Right cardiac atrium (tissue), 5 donors: ENCODE measurements around the gene LHFPL2. TPM values are rescaled to one million over a fixed set of nuclear protein-coding genes. Genes with fewer than 3 reads are reported as not detected.

Experiments
- ATAC-seq, 2 donors: fragments of 200-7000 bp; cut with Tn5 transposase; one replicate each; pipeline versions ENCODE4 v1.8.0 to v1.9.1; 2020; ENCODE audit warnings: moderate library complexity in 2 of 2, mild to moderate bottlenecking in 1 of 2
- DNase-seq, 3 donors: peaks; one replicate each; pipeline ENCODE4 v3.0.0-alpha.2; 2020
- H3K27ac ChIP-seq: one replicate; pipeline ENCODE4 v1.5.1; 2013; ENCODE audit warnings: mild to moderate bottlenecking, low read length, control low read depth, moderate library complexity
- H3K27me3 ChIP-seq: one replicate; pipeline ENCODE4 v1.6.1; 2013; ENCODE audit not compliant: control insufficient read depth, insufficient read depth
- H3K4me1 ChIP-seq: one replicate; pipeline ENCODE4 v1.6.1; 2013; ENCODE audit warnings: low read length; ENCODE audit not compliant: control insufficient read depth, insufficient read depth
- H3K4me3 ChIP-seq: one replicate; pipeline ENCODE4 v1.5.1; 2013; ENCODE audit warnings: low read length, control low read depth
- H3K9me3 ChIP-seq: one replicate; pipeline ENCODE4 v1.6.1; 2013; ENCODE audit warnings: low read length; ENCODE audit not compliant: control insufficient read depth
- WGBS: extraction: QIAGEN DNeasy Blood & Tissue Kit; methylation state at CpG from one replicate; pipeline ENCODE4 v1.1.7; 2013; 5-methylcytosine and 5-hydroxymethylcytosine counted together
- intact Hi-C, 4 donors: fragments of 100-400 bp; cut with DNase I; formaldehyde crosslinking; loops; one replicate each; pipeline versions ENCODE4 v1.11.0 to v1.14.0; 2022 to 2023
- polyA plus RNA-seq: library from polyadenylated mRNA; stranded (reverse); fragments of 200-250 nt; gene quantifications from one replicate; pipeline ENCODE4 v1.2.3, GENCODE V29; 2013
- total RNA-seq, 4 donors: library from RNA; stranded (reverse); fragmentation: NEBNext Ultra II Directional; extraction: Animal tissue kit (Norgen Biotek cat#: 25700); gene quantifications; one replicate each; pipeline ENCODE4 v1.2.1, GENCODE V29; 2021
- donor health status: healthy with polysubstance abuse.
- donor health status: DM: no; HTN: yes; CAD: no.
- donor health status: DM: no; HTN: no; CAD: no.
- donor health status: DM: no; HTN: yes; CAD: no; lungs with severe emphysema.
- donor health status: DM: yes; HTN: yes; CAD: no.

LHFPL2 gene
- total and polyA plus RNA-seq, 5 donors = 5.6 to 21.4 (median 10.9) TPM

DNA sequence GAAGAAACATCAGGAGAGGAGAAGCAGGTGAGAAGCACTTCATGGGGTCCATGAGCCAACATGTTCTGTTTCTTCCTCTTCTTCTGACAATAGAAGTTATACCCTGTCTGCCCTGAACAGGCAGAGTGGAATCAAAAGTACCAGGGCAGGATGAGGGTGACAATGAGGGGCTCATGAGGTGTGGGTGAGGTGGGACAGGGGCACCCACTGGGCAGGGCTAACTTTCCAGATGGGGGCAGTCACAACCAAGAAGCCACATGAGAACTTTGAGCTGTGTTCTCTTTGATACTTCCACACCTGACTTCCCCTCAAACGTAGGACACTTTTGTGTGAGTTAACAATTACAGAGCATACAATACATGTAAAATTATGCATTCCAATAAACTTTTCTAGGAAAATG, 92.7 kb downstream of the LHFPL2 start:
- ATAC-seq (no peak), DNase-seq (no peak)
- Histone ChIP-seq H3K9me3 (no peaks in the 10 kb centered on the region), H3K4me3 (no peak overlapping the region), H3K27ac (no peak overlapping the region), H3K27me3 (no peaks in the 10 kb centered on the region), H3K4me1 (no peaks in the 10 kb centered on the region)
- 79% methylated on average over 1 of the region's 1 CpG for WGBS
- intact Hi-C loops = no loop called here

DNA sequence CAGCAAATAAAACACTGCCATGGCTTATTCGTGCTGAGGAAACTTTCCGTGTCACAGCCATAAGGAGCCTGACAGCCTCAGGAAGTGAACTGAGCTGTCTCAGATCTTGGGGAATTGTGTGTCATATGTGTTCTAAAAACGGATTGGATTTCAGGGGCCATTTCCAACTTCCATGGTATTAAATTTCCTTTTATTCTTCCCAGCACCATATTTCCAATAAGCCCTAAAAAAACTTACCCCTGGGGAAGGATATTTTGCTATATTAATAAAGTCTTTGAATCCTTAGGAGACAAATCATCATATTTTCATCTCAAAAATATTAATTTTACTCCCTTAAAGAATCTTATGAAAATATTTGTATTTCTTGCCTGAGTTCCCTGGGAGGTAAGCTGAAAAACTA, 93.9 kb downstream of the LHFPL2 start:
- intact Hi-C loops = no loop called here
- Histone ChIP-seq H3K4me1 (no peaks in the 10 kb centered on the region), H3K27me3 (no peaks in the 10 kb centered on the region), H3K4me3 (no peak overlapping the region), H3K27ac (no peak overlapping the region), H3K9me3 (no peaks in the 10 kb centered on the region)
- 52% methylated on average over 3 of the region's 3 CpGs for WGBS
- ATAC-seq (peak in 1 of 2 donors; percentile 59), DNase-seq (no peak)

DNA sequence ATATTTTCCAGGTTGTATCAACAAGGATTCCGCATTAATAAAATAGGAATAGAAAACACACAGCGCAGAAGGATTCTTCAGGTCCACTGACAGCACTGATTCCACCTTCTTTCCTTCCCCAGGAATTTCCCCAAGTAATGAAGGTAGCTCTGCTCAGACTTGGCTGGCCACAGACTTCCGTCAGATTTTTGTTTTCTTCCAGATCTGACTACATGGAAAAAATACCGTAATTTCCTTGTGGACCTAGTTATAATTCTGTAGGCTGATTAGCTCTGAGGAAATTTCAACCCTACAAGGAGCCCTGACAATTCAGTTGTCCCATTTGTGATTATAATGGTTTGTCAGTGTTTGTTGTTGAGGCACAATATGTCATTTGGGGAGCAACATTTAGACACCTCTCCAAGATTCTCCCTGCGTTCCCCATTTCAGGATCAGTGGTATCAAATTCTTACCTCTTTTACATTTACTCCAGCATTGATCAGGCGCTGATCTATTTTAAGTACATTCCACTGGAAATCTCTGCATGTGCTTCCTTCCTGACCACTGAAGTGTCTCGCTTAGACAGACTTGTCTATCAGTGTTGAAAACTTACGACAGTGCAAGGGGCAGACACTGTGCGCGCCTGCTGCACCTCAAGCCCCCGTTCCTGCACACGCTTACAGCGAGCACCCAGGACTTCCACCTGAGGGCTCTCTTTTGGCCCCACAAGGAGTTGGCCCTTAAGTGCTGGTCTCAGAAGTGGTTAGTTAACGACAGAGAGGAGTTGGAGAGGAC, 94.8 kb downstream of the LHFPL2 start:
- Histone ChIP-seq H3K9me3 (no peaks in the 10 kb centered on the region), H3K4me3 (no peak overlapping the region), H3K27ac (no peak overlapping the region), H3K4me1 (peaks cover 2% of the 10 kb centered on the region), H3K27me3 (no peaks in the 10 kb centered on the region)
- DNase-seq (no peak), ATAC-seq (peak in 1 of 2 donors; percentile 68)
- intact Hi-C loops = no loop called here
- WGBS = 62% methylated on average over 14 of the region's 14 CpGs

DNA sequence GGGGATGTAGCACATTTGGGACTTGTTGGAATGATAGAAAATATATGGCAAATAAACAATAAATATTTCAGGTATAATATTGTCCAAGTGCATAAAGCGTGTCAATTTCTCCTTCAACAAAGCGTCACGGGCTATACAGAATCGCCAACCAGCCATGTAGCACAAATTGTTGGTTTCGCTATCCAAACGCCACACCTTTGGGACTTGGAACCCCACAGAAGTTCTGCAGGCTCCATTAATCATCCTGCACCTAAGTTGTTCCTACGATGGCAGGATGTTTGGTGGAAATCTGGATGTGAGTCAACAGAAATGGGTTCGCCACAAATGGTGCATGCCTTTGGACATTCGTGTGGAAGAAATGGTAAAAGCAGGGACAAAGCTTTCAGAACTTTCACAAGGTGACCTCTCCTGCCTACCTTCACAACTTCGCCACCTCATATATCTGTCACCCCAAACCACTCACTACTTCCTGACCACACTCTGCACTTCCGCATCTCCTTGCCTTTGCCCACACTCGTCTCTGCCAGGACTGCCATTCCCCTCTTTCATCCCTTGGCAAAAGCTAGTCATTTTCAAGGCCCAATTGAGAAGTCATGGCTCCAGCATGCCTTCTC, 95.7 kb downstream of the LHFPL2 start:
- Histone ChIP-seq H3K9me3 (no peaks in the 10 kb centered on the region), H3K27me3 (no peaks in the 10 kb centered on the region), H3K4me1 (peaks cover 9% of the 10 kb centered on the region), H3K4me3 (no peak overlapping the region), H3K27ac (no peak overlapping the region)
- DNase-seq (no peak), ATAC-seq (no peak)
- 92% methylated on average over 12 of the region's 12 CpGs for WGBS
- intact Hi-C loops = no loop called here

DNA sequence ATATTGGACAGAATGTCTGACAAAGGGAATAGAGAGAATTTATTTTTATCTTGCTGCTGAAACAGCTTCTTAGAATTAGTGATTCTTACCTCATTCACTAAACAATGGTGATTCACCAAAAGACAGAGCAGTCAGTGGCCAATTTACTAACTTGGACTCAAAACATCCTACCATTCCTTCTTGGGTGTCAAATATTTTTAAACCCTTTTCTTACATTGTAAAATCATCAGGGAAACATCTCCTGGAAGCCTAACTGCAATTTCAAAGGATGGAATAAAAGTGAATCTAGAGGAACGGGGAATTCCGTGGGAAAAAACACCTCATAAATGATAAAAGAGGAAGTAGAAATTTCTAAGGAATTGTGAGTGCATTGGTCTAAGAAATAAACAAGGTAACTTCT, 97.7 kb downstream of the LHFPL2 start:
- intact Hi-C loops = no loop called here
- Histone ChIP-seq H3K27me3 (no peaks in the 10 kb centered on the region), H3K4me3 (no peak overlapping the region), H3K4me1 (peaks cover 15% of the 10 kb centered on the region), H3K9me3 (no peaks in the 10 kb centered on the region), H3K27ac (no peak overlapping the region)
- DNase-seq (no peak), ATAC-seq (no peak)
- 57% methylated on average over 2 of the region's 2 CpGs for WGBS

DNA sequence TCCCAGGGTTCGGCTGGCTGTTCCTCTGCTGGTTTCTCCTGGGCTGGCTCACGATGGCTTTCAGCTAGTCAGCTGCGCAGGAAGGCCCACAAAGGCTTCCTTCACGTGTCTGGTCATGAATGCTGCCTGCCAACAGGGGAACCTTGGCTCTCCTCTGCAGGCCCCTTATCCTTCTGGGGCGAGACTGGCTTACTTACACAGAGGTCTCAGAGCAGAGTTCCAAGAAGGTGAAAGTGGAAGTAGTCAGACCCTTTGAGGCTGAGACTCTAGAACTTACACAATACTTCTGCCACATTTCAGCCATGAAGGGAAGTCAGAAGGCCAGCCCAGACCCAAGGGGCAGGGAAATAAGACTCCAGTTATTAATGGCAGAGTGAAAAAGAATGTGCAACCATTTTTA, 99.5 kb downstream of the LHFPL2 start:
- intact Hi-C loops = loop anchor here in 2 of 4 donors (2.0 to 10.0 kb wide), 3 partner anchors 43 to 100 kb away; partner anchors contain the start of gene LHFPL2 (in 2 of the 2)
- 59% methylated on average over 5 of the region's 5 CpGs for WGBS
- Histone ChIP-seq H3K27me3 (no peaks in the 10 kb centered on the region), H3K4me3 (no peak overlapping the region), H3K27ac (peak overlapping the region; percentile 88), H3K9me3 (no peaks in the 10 kb centered on the region), H3K4me1 (peaks cover 17% of the 10 kb centered on the region)
- peak; percentile 29 to 59 for ATAC-seq
- DNase-seq = peak; percentile 60 to 68 (median 65)

DNA sequence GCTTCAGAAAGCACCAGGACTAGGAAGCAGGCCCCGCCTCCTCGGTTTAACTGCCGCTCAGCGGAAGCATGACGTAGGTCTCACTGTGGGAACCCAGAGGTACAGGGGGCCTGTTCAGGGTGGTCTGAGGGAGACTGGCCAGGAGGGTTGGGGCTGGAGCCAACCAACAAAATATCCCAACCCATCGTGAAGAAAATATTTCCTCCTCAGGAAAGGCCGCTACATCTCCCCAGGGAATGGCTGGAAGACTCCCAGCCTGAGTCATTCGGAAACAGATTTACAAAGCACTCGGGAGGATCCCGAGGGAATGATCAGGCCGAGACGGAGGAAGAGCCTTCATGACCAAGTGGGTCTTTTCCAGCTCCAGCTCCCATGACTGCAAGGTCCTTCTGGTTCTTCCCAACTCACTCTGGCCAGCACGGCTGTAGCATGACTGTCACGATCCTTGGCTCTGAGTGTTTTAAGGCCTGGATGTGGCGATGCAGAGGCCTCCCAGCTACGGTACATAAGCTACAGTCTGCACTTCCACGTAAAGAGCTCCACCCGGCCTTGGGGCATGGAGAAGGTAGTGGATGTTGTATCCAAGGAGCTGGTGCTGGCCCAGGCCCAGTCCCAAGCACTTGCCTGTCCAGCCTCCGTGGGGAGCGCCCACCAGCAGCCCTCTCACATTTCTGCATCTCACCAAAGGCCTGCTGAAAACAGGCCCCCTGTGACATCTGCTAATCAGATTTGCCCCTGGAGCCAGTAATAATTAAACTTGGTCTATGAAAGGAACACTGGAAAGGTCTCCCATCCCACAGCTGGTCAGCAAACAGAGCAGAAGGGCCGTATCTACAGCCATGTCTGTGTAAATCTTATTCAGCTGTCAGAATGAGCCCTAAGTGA, 100.6 kb downstream of the LHFPL2 start:
- Histone ChIP-seq H3K27me3 (no peaks in the 10 kb centered on the region), H3K27ac (peak overlapping the region; percentile 93), H3K9me3 (no peaks in the 10 kb centered on the region), H3K4me1 (peaks cover 17% of the 10 kb centered on the region), H3K4me3 (no peak overlapping the region)
- intact Hi-C loops = loop anchor here in 2 of 4 donors (2.0 to 10.0 kb wide), 3 partner anchors 44 to 101 kb away; partner anchors contain the start of gene LHFPL2 (in 2 of the 2)
- DNase-seq (peak; percentile 93 to 94 (median 94)), ATAC-seq (peak; percentile 92 to 94)
- WGBS = 39% methylated on average over 21 of the region's 21 CpGs

DNA sequence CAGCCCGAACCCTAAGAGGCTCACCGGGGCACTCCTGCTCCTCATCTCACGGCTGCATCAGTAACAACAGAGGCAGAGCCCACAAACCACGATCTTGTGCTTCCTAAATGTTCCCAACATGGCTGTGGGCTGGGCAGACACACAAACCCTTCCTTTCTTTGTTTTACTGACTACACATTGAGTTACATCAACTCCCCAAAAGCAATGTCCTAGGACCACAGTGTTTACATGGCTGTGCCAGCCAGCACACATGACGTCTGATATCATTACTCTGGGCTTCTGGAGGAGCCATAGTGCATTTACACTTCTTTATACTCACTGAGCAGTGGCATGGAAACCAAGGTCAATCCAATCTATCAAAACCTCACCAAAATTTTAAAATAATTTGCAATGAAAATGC, 101.4 kb downstream of the LHFPL2 start:
- no peak for DNase-seq
- H3K27me3 ChIP-seq = no peaks in the 10 kb centered on the region
- no peak overlapping the region for H3K4me3 ChIP-seq
- peak overlapping the region; percentile 58 for H3K27ac ChIP-seq
- H3K4me1 ChIP-seq = peaks cover 17% of the 10 kb centered on the region
- intact Hi-C loops = loop anchor here in 2 of 4 donors (5.0 to 10.0 kb wide), 2 partner anchors 45 to 98 kb away; partner anchors contain the start of gene LHFPL2 (in 1 of the 2)
- 64% methylated on average over 5 of the region's 5 CpGs for WGBS
- no peaks in the 10 kb centered on the region for H3K9me3 ChIP-seq
- peak in 1 of 2 donors; percentile 24 for ATAC-seq

DNA sequence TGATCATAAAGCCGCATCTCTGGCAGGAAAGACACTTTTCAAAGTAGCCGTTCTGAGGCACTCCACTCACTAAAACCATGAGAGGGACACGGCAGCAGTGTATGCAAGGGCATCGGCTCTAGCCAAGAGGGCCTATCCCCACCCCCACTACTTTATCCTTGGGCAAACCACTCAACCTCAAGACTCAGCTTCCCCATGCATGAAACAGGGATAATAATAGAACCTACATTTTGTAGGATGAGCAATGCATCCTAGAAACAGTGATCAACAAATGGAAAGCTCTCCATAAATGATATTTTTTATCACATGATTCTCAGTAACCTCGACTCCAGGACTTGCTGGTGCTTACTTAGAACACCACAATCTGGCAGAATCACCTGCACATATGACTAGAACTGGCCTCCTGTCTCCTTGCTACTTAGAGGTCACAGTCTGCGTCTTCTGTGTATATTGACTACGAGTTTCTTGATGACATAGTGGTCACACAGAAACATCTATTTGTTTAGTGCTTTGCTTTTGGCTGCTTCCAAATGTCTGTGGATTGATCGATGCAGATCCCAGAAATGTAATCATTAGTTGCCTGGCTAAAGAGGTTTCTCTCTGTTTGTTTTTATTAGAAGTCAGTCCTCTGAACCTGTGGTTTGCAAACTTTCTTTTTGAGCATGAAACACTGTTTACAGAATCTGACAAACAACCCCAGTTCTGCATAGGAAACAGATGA, 102.1 kb downstream of the LHFPL2 start:
- Histone ChIP-seq H3K9me3 (no peaks in the 10 kb centered on the region), H3K4me1 (peaks cover 17% of the 10 kb centered on the region), H3K27ac (peak overlapping the region; percentile 58), H3K4me3 (no peak overlapping the region), H3K27me3 (no peaks in the 10 kb centered on the region)
- ATAC-seq (no peak), DNase-seq (no peak)
- 85% methylated on average over 8 of the region's 8 CpGs for WGBS
- intact Hi-C loops = loop anchor here in 2 of 4 donors (5.0 to 10.0 kb wide), 2 partner anchors 46 to 98 kb away; partner anchors contain the start of gene LHFPL2 (in 1 of the 2)

DNA sequence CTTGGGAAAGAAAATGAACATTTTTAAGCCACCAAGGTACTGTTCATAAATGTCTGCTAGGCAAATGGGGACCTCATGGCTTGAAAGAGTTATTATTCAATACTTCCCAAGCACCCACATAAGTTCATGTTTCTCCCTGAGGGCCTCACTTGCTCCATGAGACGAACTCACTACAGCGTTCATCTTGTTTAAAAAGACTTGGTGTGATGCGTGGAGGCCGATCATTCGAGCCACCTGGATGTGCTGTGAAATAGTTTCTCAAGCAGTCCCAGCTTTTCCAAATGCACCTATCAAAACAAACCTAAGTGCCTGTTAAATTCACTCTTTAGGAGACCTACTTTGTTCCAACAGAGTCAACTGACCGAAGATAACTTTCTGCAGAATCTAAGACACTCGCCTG, 103.2 kb downstream of the LHFPL2 start:
- Histone ChIP-seq H3K4me1 (peaks cover 23% of the 10 kb centered on the region), H3K4me3 (no peak overlapping the region), H3K9me3 (no peaks in the 10 kb centered on the region), H3K27me3 (no peaks in the 10 kb centered on the region), H3K27ac (no peak overlapping the region)
- DNase-seq = no peak
- 89% methylated on average over 7 of the region's 7 CpGs for WGBS
- intact Hi-C loops = loop anchor here in 2 of 4 donors (5.0 to 10.0 kb wide), 2 partner anchors 47 to 99 kb away; partner anchors contain the start of gene LHFPL2 (in 1 of the 2)
- ATAC-seq = no peak
